A673 (cell line): Measurements from ENCODE around the gene AARSD1.
"Not testable (repeated sequence)": the region's sequence is repeated elsewhere in the genome, so short reads cannot be mapped to it uniquely, and the experiment has no call there.

Experiments
- EZH2 ChIP-seq: fragments of 200-600 bp; sonication (generic); IDR thresholded peaks from 2 replicates; pipeline ENCODE4 v1.6.1; 2017; ENCODE audit warnings: borderline replicate concordance, low read depth, mild to moderate bottlenecking, mixed read lengths, antibody characterized with exemption, low read length; ENCODE audit not compliant: poor library complexity, severe bottlenecking
- TF ChIP-seq, protein P1 (sequence below): fragments of 300-800, 200-600 bp; sonication (generic); conservative IDR thresholded peaks from 2 replicates; pipeline ENCODE4 v1.5.1; 2017; ENCODE audit warnings: low read depth, mild to moderate bottlenecking, antibody characterized with exemption, low read length, moderate library complexity, mixed read lengths

DNA sequence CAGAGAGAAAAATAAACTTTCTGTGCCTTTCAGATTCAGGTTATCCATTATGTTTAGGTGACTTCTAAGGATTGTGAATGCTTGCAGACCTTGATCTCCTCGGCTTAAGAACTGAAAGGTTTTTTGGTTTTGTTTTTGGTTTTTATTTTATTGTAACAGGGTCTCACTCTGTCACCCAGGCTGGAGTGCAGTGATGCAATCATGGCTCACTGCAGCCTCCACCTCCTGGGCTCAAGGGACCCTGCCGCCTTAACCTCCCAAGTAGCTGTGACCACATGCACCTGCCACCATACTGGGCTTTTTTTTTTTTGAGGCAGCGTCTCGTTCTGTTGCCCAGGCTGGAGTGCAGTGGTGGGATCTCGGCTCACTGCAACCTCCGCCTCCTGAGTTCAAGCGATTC, 40.8 kb downstream of the AARSD1 start:
- TF ChIP-seq, protein P1, sequence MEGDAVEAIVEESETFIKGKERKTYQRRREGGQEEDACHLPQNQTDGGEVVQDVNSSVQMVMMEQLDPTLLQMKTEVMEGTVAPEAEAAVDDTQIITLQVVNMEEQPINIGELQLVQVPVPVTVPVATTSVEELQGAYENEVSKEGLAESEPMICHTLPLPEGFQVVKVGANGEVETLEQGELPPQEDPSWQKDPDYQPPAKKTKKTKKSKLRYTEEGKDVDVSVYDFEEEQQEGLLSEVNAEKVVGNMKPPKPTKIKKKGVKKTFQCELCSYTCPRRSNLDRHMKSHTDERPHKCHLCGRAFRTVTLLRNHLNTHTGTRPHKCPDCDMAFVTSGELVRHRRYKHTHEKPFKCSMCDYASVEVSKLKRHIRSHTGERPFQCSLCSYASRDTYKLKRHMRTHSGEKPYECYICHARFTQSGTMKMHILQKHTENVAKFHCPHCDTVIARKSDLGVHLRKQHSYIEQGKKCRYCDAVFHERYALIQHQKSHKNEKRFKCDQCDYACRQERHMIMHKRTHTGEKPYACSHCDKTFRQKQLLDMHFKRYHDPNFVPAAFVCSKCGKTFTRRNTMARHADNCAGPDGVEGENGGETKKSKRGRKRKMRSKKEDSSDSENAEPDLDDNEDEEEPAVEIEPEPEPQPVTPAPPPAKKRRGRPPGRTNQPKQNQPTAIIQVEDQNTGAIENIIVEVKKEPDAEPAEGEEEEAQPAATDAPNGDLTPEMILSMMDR = not testable (repeated sequence)
- not testable (repeated sequence) for TF ChIP-seq EZH2
